Vagina (tissue), 2 donors: ENCODE measurements around the gene ADAMTS15.

Experiments
- POLR2A ChIP-seq, 2 donors: fragments of 450-650 bp; IDR thresholded peaks; one replicate each; pipeline ENCODE4 v1.6.1; 2017; ENCODE audit warnings: antibody characterized with exemption in 2 of 2, mild to moderate bottlenecking in 2 of 2, moderate library complexity in 2 of 2
- TF ChIP-seq, protein P1 (sequence below), 3 experiments: fragments of 450-650 bp in 2 of 3; fragments of 200-600 bp in 1 of 3; sonication (generic) in 1 of 3; IDR thresholded peaks; one replicate each; pipeline ENCODE4 v1.5.1; 2017 to 2019; ENCODE audit warnings: antibody characterized with exemption in 3 of 3, mild to moderate bottlenecking in 2 of 3, moderate library complexity in 2 of 3

- no peak for TF ChIP-seq POLR2A (IDR thresholded peaks at IDR 0.05)
- TF ChIP-seq, protein P1, sequence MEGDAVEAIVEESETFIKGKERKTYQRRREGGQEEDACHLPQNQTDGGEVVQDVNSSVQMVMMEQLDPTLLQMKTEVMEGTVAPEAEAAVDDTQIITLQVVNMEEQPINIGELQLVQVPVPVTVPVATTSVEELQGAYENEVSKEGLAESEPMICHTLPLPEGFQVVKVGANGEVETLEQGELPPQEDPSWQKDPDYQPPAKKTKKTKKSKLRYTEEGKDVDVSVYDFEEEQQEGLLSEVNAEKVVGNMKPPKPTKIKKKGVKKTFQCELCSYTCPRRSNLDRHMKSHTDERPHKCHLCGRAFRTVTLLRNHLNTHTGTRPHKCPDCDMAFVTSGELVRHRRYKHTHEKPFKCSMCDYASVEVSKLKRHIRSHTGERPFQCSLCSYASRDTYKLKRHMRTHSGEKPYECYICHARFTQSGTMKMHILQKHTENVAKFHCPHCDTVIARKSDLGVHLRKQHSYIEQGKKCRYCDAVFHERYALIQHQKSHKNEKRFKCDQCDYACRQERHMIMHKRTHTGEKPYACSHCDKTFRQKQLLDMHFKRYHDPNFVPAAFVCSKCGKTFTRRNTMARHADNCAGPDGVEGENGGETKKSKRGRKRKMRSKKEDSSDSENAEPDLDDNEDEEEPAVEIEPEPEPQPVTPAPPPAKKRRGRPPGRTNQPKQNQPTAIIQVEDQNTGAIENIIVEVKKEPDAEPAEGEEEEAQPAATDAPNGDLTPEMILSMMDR (IDR thresholded peaks at IDR 0.05): no peak
These were observed 7.2 kb downstream of the ADAMTS15 start for GRCh38 chr11:130455483-130456127.
